Right lung (tissue), 5 donors: Measurements from ENCODE around the gene FARSB. TPM values are rescaled to one million over a fixed set of nuclear protein-coding genes. Genes with fewer than 3 reads are reported as not detected.
A peak's percentile ranks its signal among the peaks of the same experiment; 100 is the strongest.

Experiments used
- DNase-seq, 2 donors: peaks; one replicate each; pipeline ENCODE4 v3.0.0-alpha.2; 2013
- polyA plus RNA-seq, 5 donors: library from polyadenylated mRNA; unstranded; fragments of 120-200 nt; gene quantifications; one replicate each; pipeline versions ENCODE4 v1.2.1 to v1.2.3, GENCODE V29; 2013; ENCODE audit warnings: inconsistent platforms in 1 of 5, low replicate concordance in 1 of 5; ENCODE audit not compliant: insufficient read length in 5 of 5, insufficient read depth in 1 of 5

The FARSB gene
- polyA plus RNA-seq, 5 donors: 22.9 to 27.0 (median 24.4) TPM

DNA sequence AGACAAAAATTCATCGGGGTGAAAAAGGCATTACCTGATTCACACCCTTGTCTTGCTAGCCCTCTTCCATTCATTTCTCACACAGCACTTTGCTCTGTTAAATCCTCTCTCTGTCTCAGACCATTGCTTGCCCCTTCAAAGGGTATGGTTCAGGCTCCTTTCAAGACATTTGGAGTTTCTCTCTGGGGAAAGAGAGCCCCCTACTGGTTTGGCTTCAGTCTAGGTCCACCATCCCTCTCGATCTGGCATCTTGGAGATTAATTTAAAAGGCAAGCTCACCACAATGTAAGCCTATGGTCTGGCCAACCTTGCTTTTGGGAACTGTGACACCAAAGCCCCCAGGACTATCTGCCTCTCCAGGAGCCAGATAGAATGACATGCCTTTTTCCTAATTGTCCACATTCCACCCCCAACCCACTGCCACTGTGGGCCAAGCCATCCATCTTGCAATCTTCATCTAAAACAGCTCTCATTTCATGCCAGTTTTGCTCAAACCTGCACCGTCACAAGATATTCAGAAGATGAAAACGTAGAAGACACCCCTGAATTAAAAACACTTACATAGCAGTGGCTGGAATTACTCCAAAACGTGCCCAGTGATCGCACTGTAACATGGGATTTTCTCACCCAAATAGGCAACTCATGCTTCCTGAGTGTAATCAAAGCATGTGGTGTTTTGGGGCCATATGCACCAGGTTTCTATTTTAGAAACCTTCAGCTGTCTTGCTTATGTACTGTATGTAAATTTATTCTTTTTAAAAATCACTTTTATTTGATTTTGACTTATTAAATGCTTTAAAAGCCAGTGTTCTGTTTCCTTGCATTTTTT, 93.9 kb downstream of the FARSB start:
- DNase-seq: peak; percentile 63 to 72

DNA sequence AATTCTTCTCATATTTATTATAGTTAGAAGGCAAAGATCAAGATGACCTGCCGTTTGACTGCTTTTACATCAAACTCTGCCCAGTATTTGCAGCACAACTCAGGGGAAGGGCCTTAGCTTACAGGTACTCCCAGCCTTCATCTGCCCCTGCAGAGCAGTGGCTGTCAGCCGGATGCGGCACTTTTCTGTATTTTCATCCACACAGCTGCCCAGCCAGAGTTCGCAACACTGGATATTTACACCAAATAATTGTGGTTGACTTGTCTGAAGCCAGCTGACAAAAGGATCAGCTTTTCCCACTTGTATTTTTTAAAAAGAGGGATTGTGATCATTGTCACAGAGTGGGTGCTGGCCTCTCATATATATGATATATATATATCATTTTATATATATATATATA, 94.7 kb downstream of the FARSB start:
- DNase-seq: no peak

- no peak for DNase-seq
These were observed 101.4 kb downstream of the FARSB start for GRCh38 chr2:222554517-222554916.

GRCh38 chr2:222548992-222549391, 106.9 kb downstream of the FARSB start:
- peak; percentile 15 to 38 for DNase-seq

DNA sequence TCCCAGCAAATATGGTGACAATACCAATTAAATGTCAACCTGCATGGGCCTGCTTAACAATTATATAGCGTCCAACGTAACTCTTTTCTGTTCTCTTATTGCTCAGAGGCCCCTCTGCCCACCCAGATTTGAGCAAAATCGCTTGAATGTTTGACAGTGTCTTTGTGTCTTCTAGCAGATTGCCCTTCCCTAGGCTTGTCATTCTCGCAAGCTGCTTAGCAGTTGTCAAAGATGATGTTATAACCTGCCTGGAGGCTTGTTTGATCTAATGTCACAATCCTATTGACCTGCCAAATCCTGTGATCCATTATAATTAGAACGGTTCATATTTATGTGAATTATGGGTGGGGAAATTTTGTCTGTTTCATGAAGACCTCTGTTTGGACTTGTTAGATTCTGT, 108.8 kb downstream of the FARSB start:
- no peak for DNase-seq

DNA sequence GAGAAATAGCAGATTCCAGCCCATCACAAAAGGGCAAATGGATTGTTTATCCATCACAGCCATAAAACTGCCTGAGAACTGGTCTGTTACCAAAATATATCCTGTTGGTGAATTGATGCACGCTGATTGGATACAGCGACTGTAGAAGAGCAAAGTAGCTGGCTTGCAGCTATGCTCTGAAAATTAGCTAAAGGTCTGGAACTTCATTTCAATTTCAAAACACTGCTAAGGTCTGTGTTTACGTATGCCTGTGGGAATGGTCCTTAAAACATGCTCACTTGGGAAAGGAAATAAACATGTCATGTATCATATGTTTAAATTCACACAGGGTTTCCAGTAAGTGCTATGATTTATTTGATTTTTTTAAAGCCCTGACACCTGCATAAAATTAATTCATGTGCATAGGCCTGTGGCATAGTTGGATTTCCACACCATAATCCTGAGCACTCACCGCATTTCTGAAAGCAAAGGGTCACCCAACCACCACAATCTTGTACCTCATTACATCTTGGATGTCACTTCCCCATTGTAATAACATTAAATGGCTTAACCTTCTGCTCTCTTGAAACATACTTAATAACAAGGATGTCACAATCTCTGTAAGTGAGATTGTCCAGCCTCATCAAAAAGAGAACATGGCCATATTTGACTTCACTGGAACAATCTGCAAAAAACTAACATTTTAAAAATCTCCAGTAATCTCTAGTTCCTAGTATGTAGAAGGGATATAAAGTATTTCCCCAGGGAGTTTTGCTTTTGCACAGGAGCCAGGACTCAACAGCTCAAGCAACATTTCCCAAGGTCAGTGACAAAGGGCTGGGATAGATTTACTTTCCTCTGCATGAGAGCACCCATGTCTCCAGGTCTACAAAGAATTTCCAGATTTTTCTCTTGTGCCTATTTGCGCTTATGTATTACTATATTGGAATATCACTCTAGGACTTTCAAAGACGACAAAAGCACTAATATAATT, 109.8 kb downstream of the FARSB start:
- DNase-seq: peak; percentile 38 to 42

DNA sequence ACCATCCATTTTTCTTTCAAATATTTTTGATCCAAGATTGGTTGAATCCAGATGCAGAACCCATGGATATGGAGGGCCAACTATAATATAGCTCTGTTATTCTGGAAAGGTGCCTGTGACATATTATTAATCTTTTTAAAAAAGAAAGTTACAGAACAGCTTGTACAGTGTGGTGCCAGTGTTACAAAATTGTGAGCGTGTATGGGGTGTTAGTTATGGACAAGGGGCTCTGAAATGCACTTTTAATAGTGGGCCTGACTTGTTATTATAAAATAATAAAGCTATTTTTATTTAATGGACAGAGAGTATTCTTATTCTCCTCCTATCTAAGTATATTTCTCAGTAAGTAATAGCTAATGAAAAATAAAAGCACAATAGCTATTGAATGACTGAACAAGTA, 111.2 kb downstream of the FARSB start:
- peak; percentile 27 to 28 for DNase-seq

- DNase-seq: no peak
These were observed 117.4 kb downstream of the FARSB start for GRCh38 chr2:222538535-222538934.

DNA sequence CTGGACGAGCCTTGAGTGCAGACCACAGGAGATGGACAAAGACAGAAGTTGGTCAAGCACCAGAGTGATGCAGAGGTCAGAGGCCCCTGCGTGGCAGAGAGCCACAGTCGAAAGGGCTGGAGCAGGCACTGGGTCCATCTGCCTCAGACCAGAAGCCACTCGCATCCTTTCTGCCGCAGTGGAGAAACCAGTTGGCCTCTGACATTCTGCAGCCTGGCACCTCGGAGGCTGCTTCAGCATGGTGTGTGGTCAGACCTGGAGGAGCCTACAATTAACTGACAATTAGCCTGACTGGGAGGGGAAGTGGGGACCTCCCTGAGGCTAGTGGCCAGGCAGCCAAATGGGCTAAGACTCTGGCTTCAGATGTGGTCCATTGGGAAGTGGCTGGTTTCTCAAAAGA, 120.4 kb downstream of the FARSB start:
- no peak for DNase-seq

DNA sequence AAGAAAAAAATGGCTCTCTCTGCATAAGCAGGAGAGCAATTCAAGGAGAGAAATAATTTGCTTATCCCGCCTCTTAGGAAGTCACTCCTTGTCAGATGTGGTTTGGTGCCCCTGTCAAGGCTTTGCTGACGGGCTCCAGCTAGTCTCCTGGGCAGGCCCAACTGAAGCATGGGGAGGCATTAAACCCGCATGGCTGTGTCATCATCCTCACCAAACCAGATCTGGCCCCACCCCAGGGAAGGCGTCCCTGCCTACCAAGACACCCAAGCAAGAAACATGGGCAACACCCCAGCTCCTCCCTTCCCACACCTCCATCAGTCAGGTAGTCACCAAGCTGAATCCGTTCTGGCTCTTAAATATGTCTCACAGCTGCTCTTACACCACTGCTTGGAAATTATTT, 123.6 kb downstream of the FARSB start:
- DNase-seq: no peak

GRCh38 chr2:222526480-222527277, 129.2 kb downstream of the FARSB start:
- no peak for DNase-seq

DNA sequence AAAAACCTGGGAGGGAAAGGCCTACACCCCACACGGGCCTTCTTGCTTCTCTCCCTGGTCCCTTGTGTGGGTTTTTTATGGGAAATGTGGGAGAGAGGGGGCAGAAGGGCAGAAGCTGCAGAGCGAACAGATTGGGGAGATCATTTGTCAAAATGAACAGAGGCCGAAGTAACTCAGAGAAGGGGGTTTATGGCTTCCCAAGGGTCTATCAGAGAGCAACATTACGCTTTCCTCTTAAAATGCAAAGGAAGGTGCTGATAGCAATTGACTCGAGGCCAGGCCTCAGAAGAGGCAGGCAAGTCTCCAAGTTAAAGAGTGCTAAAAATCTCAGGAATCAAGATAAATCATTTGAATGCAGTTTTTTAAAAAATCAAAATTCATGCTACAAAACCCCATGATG, 130.1 kb downstream of the FARSB start:
- no peak for DNase-seq

GRCh38 chr2:222523783-222524544, 131.9 kb downstream of the FARSB start:
- no peak for DNase-seq

- DNase-seq: no peak
These were observed 133.8 kb downstream of the FARSB start for GRCh38 chr2:222522082-222522481.

DNA sequence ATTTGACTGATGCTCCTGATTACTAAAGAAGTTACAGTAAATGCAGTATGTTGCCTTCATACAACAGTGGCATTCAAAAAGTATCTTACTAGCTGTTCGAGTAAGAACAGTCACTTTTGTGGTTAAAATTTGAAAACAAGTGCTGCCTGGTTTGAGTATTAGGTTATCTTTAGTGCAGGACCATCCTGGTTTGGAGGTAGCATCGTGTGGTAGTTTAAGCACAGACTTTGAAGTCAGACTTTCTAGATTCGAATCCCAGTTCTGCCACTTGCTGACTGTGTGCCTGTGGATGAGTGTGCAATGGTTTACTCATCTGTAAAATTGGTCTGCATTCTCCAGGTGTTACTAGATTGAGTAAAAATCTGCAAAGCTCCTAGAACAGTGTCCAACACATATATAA, 134.8 kb downstream of the FARSB start:
- DNase-seq: no peak

Other genes with a start within 250 kb of the FARSB start
- gene SGPP2, start 231.5 kb downstream of the FARSB start, polyA plus RNA-seq: 1 to 10 TPM; 2.3 to 5.5 (median 4.3) TPM
- not detected for gene MOGAT1, start 15.6 kb upstream of the FARSB start, polyA plus RNA-seq
- 10 to 100 TPM; 53.1 to 64.4 (median 56.1) TPM for gene ACSL3, start 204.9 kb upstream of the FARSB start, polyA plus RNA-seq